Measurements from ENCODE around the gene EMC9.

- TF ChIP-seq CTCF (conservative IDR thresholded peaks at IDR 0.05; ENCODE audit: low read length) = no peak
- no peak for TF ChIP-seq EZH2phosphoT487 (IDR thresholded peaks at IDR 0.05; ENCODE audit: borderline replicate concordance)
Measured at GRCh38 chr14:24138396-24139271, 2.8 kb downstream of the EMC9 start.
